ENCODE results near the gene NPHP1. TPM values are rescaled to one million over a fixed set of nuclear protein-coding genes. Genes with fewer than 3 reads are reported as not detected.

Gene NPHP1
- total and polyA plus RNA-seq, 2 of the 8 experiments (the other 6 are each of a cell fraction or from before 2014, with no cell fraction given) = 1.4 to 2.8 TPM

- TF ChIP-seq CTBP2 (IDR thresholded peaks at IDR 0.05; ENCODE audit: borderline replicate concordance, insufficient read depth, insufficient read length, low read length) (no peak), EP300 (IDR thresholded peaks at IDR 0.05; ENCODE audit: borderline replicate concordance in 1 of 2, low read depth in 2 of 2, low read length in 2 of 2) (no peak), RBBP5 (IDR thresholded peaks at IDR 0.05; ENCODE audit: borderline replicate concordance, low read depth, low read length) (no peak), POLR2A (IDR thresholded peaks at IDR 0.05; ENCODE audit: control extremely low read depth in 1 of 2, low read depth in 2 of 2, low read length in 2 of 2) (no peak)
- TF ChIP-seq, protein P1, sequence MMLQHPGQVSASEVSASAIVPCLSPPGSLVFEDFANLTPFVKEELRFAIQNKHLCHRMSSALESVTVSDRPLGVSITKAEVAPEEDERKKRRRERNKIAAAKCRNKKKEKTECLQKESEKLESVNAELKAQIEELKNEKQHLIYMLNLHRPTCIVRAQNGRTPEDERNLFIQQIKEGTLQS (IDR thresholded peaks at IDR 0.05; ENCODE audit: insufficient read depth, low read depth, low read length) = no peak
- TF ChIP-seq, protein P2, sequence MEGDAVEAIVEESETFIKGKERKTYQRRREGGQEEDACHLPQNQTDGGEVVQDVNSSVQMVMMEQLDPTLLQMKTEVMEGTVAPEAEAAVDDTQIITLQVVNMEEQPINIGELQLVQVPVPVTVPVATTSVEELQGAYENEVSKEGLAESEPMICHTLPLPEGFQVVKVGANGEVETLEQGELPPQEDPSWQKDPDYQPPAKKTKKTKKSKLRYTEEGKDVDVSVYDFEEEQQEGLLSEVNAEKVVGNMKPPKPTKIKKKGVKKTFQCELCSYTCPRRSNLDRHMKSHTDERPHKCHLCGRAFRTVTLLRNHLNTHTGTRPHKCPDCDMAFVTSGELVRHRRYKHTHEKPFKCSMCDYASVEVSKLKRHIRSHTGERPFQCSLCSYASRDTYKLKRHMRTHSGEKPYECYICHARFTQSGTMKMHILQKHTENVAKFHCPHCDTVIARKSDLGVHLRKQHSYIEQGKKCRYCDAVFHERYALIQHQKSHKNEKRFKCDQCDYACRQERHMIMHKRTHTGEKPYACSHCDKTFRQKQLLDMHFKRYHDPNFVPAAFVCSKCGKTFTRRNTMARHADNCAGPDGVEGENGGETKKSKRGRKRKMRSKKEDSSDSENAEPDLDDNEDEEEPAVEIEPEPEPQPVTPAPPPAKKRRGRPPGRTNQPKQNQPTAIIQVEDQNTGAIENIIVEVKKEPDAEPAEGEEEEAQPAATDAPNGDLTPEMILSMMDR (IDR thresholded peaks at IDR 0.05; ENCODE audit: control extremely low read depth in 1 of 3, insufficient read depth in 1 of 3, low read depth in 1 of 3, low read length in 3 of 3) = no peak
Observed at GRCh38 chr2:110182449-110182848, 22.4 kb downstream of the NPHP1 start (continued).
